ENCODE results near the gene DLGAP1. TPM values are rescaled to one million over a fixed set of nuclear protein-coding genes. Genes with fewer than 3 reads are reported as not detected.
A peak's percentile ranks its signal among the peaks of the same experiment; 100 is the strongest.

DLGAP1 gene
- polyA plus RNA-seq, 1 of the 3 experiments (the other 2 are of a cell fraction) = not detected

GRCh38 chr18:3688690-3689089, 766.4 kb downstream of the DLGAP1 start (continued):
- TF ChIP-seq CTCF (IDR thresholded peaks at IDR 0.05) (no peak), USF2 (IDR thresholded peaks at IDR 0.05; ENCODE audit: borderline replicate concordance, low read depth, low read length) (no peak), USF1 (IDR thresholded peaks at IDR 0.05; ENCODE audit: borderline replicate concordance, low read depth) (no peak), NFIC (IDR thresholded peaks at IDR 0.05; ENCODE audit: borderline replicate concordance) (peak; percentile 91), IRF3 (IDR thresholded peaks at IDR 0.05; ENCODE audit: low read depth, low read length) (no peak), TEAD4 (IDR thresholded peaks at IDR 0.05; ENCODE audit: borderline replicate concordance, insufficient read depth) (peak; percentile 92), MAX (IDR thresholded peaks at IDR 0.05; ENCODE audit: low read depth) (peak; percentile 86), FOXJ3 (CRISPR knock-in tag; IDR thresholded peaks at IDR 0.05) (no peak), SIN3A (IDR thresholded peaks at IDR 0.05; ENCODE audit: borderline replicate concordance, low read depth, low read length) (0 out of 2 replicates have a peak, but pooled peaks have one; percentile 23), FOXM1 (IDR thresholded peaks at IDR 0.05; ENCODE audit: low read depth) (peak; percentile 77), PBX3 (IDR thresholded peaks at IDR 0.05) (peak; percentile 82), EP300 (IDR thresholded peaks at IDR 0.05; ENCODE audit: borderline replicate concordance in 1 of 2, low read depth in 1 of 2, low read length in 1 of 2) (peak; percentile 13 to 86; a peak in 2 of 4 replicates), POLR2AphosphoS5 (IDR thresholded peaks at IDR 0.05; ENCODE audit: low read depth, low read length) (peak; percentile 71), RFX5 (IDR thresholded peaks at IDR 0.05; ENCODE audit: low read length) (no peak), TCF12 (IDR thresholded peaks at IDR 0.05) (peak; percentile 99), GATA2 (CRISPR knock-in tag; IDR thresholded peaks at IDR 0.05) (no peak), TAF1 (IDR thresholded peaks at IDR 0.05; ENCODE audit: borderline replicate concordance, low read depth, low read length) (no peak), EZH2phosphoT487 (IDR thresholded peaks at IDR 0.05; ENCODE audit: borderline replicate concordance, low read depth) (no peak), RAD21 (IDR thresholded peaks at IDR 0.05; ENCODE audit: low read length) (no peak), MEF2A (IDR thresholded peaks at IDR 0.05; ENCODE audit: borderline replicate concordance, low read depth) (peak; percentile 65; the same call in 1 of the 2 replicates), RXRA (IDR thresholded peaks at IDR 0.05; ENCODE audit: borderline replicate concordance, low read depth) (peak; percentile 72; the same call in 1 of the 2 replicates), NRF1 (IDR thresholded peaks at IDR 0.05; ENCODE audit: low read depth, low read length) (no peak), ELF1 (IDR thresholded peaks at IDR 0.05) (no peak), JUND (IDR thresholded peaks at IDR 0.05) (peak; percentile 69), GABPA (IDR thresholded peaks at IDR 0.05; ENCODE audit: low read depth) (no peak), CHD2 (IDR thresholded peaks at IDR 0.05; ENCODE audit: low read length, partially characterized antibody) (no peak), MXI1 (IDR thresholded peaks at IDR 0.05; ENCODE audit: low read depth, low read length) (no peak), RCOR1 (IDR thresholded peaks at IDR 0.05; ENCODE audit: low read length) (peak; percentile 63), SMC3 (IDR thresholded peaks at IDR 0.05; ENCODE audit: low read depth, low read length) (no peak)
